ENCODE data around the gene NCAPD3. TPM values are rescaled to one million over a fixed set of nuclear protein-coding genes. Genes with fewer than 3 reads are reported as not detected.

NCAPD3 gene
- total RNA-seq, 1 experiment from 2014 or later: 26.7 TPM

DNA sequence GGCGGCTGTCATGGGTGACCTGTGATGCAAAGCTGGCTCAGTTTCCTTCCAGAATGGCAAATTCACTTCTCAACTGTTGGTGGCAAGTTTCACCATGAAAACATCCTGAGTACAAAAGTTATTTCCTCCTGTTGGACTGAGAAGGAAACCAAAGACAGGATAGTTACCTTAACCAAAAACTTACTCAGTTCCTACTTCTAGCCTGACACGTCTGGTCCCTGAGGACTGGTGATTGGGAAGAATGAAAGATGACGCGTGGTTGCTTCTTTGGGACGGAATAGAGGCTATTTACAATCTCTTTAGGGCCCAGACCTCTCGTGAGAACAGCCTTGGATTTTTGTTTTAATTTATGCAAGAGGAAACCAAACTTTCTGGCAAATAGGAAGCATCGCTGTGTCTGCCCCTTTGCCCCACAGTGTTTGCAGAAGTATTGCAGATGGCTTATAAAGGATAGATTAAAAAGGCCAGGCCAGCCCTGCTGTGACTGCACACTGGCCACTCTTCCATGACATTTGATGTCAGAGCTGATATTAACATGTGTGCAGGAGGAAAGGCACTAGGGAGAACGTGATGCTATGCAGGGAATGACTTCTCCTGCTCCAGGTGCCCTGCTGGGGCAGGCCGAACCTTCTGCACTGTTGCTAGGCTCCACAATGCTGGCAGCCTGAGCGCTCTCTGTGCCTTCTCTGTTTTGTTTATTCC, 8.3 kb upstream of the NCAPD3 start:
- H3K9me3 Mint-ChIP-seq (ENCODE audit: unreplicated experiment): no peaks in the 10 kb centered on the region
- H3K4me3 Mint-ChIP-seq (ENCODE audit: unreplicated experiment): no peak overlapping the region
- BruUV-seq (replicated peaks): no TSS peak
- peaks cover 23% of the 10 kb centered on the region for H3K4me1 Mint-ChIP-seq (ENCODE audit: insufficient read depth, unreplicated experiment)
- no peaks in the 10 kb centered on the region for H3K27me3 Mint-ChIP-seq (ENCODE audit: insufficient read depth, unreplicated experiment)
- TF ChIP-seq, protein P1, sequence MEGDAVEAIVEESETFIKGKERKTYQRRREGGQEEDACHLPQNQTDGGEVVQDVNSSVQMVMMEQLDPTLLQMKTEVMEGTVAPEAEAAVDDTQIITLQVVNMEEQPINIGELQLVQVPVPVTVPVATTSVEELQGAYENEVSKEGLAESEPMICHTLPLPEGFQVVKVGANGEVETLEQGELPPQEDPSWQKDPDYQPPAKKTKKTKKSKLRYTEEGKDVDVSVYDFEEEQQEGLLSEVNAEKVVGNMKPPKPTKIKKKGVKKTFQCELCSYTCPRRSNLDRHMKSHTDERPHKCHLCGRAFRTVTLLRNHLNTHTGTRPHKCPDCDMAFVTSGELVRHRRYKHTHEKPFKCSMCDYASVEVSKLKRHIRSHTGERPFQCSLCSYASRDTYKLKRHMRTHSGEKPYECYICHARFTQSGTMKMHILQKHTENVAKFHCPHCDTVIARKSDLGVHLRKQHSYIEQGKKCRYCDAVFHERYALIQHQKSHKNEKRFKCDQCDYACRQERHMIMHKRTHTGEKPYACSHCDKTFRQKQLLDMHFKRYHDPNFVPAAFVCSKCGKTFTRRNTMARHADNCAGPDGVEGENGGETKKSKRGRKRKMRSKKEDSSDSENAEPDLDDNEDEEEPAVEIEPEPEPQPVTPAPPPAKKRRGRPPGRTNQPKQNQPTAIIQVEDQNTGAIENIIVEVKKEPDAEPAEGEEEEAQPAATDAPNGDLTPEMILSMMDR (IDR thresholded peaks at IDR 0.05; ENCODE audit: unreplicated experiment): no peak
- H3K36me3 Mint-ChIP-seq (ENCODE audit: insufficient read depth, unreplicated experiment): peaks cover 27% of the 10 kb centered on the region
- ChIA-PET POLR2A (interaction anchor here (1.3 kb wide), 1 partner anchor 22 kb away, joined by 4 read pairs; no protein-coding TSS in a partner anchor), CTCF (interaction anchor here (0.6 to 1.4 kb wide), 3 partner anchors 12 to 706 kb away, joined by 3 to 4 read pairs (median 3); no protein-coding TSS in a partner anchor)
- intact Hi-C loops (cut with micrococcal nuclease): no loop called here
- DNase-seq (ENCODE audit: unreplicated experiment): no peak
- no peak overlapping the region for H3K27ac Mint-ChIP-seq (ENCODE audit: low read depth, unreplicated experiment)

DNA sequence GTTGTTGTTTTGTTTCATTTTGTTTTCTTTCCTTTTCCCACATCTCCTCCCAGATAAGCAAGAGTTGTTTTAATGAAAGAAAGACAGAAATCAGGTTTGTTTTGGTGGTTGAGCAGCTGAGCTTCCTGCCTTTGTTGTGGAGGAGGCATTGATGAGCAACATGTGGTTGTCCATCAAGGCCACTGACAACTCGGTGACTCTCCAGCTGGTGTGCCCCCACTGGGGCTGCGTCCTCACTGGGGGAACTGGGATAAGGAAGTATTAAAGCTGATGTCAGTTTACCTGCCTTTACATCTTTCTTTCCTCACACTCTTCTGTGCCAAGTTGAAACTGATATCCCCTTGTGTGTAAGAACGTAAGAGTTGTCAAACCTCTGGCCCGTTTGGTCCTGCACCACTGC, 6.6 kb upstream of the NCAPD3 start:
- CTCF ChIA-PET: interaction anchor here (0.5 to 0.9 kb wide), 2 partner anchors 8 to 14 kb away, joined by 3 read pairs; no protein-coding TSS in a partner anchor
- BruUV-seq (replicated peaks): no TSS peak
- H3K36me3 Mint-ChIP-seq (ENCODE audit: insufficient read depth, unreplicated experiment): peaks cover 13% of the 10 kb centered on the region
- intact Hi-C loops (cut with micrococcal nuclease): no loop called here
- H3K27me3 Mint-ChIP-seq (ENCODE audit: insufficient read depth, unreplicated experiment): no peaks in the 10 kb centered on the region
- DNase-seq (ENCODE audit: unreplicated experiment): no peak
- H3K9me3 Mint-ChIP-seq (ENCODE audit: unreplicated experiment): no peaks in the 10 kb centered on the region
- POLR2A ChIA-PET: interaction anchor here (1.2 kb wide), 1 partner anchor 11 kb away, joined by 3 read pairs; no protein-coding TSS in a partner anchor
- peaks cover 29% of the 10 kb centered on the region for H3K4me1 Mint-ChIP-seq (ENCODE audit: insufficient read depth, unreplicated experiment)
- TF ChIP-seq, protein P1 (IDR thresholded peaks at IDR 0.05; ENCODE audit: unreplicated experiment): no peak
- no peak overlapping the region for H3K27ac Mint-ChIP-seq (ENCODE audit: low read depth, unreplicated experiment)
- H3K4me3 Mint-ChIP-seq (ENCODE audit: unreplicated experiment): no peak overlapping the region

DNA sequence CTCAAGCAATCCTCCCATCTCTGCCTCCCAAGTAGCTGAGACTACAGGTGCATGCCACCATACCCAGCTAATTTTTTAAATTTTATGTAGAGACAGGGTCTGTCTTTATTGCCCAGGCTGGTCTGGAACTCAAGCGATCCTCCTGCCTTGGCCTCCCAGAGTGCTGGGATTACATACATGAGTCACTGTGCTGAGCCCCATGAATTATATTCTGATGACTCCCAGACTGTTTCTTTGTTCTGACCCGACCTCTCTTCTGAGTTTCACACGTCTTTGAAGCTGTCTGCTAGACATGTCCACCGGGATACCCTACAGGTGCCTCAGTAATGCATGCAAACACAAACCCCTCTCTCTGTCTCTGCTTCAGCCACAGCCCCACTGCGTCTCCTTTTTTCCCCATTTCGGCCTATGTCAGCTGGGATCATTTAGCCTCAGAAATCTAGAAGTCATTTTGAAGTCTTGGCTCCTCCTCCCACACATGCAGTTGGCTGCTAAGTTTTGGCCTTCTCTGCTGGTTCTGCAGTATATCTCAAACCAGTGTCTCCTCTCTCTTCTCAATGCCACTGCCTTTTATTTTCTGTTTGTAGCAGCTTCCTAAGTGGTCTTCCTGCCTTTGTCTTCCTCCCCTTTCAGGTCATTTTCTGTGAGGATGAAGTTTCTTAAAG, 5.5 kb upstream of the NCAPD3 start:
- no TSS peak for BruUV-seq (replicated peaks)
- POLR2A ChIA-PET: interaction anchor here (0.7 kb wide), 1 partner anchor 21 kb away, joined by 4 read pairs; no protein-coding TSS in a partner anchor
- intact Hi-C loops (cut with micrococcal nuclease): no loop called here
- Mint-ChIP-seq H3K9me3 (ENCODE audit: unreplicated experiment) (no peaks in the 10 kb centered on the region), H3K36me3 (ENCODE audit: insufficient read depth, unreplicated experiment) (peaks cover 13% of the 10 kb centered on the region), H3K4me1 (ENCODE audit: insufficient read depth, unreplicated experiment) (peaks cover 29% of the 10 kb centered on the region), H3K27me3 (ENCODE audit: insufficient read depth, unreplicated experiment) (no peaks in the 10 kb centered on the region), H3K27ac (ENCODE audit: low read depth, unreplicated experiment) (peak overlapping the region; percentile 44), H3K4me3 (ENCODE audit: unreplicated experiment) (no peak overlapping the region)
- TF ChIP-seq, protein P1 (IDR thresholded peaks at IDR 0.05; ENCODE audit: unreplicated experiment): no peak
- DNase-seq (ENCODE audit: unreplicated experiment): no peak
- CTCF ChIA-PET: interaction anchor here (0.9 kb wide), 1 partner anchor 15 kb away, joined by 3 read pairs; no protein-coding TSS in a partner anchor

DNA sequence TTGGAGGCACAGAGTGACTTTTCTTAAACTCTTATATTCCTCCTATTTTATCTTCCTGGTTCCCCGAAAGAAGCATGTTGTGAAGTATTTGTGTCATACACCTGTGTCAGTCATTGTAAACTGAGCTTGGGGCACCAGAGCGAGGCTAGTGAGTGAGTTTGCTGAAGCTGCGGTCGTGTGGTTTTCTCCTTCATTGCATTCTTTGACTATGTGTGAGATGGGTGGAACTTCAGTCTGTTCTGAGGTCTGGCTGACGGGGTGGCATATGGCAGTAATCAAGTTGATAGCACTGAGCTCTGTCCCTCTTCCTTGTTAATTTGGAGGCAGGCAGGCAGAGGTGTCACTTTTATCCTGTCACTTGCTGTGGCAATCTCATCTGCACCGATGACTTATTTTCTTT, 4.9 kb upstream of the NCAPD3 start:
- BruUV-seq (replicated peaks): no TSS peak
- H3K4me3 Mint-ChIP-seq (ENCODE audit: unreplicated experiment): no peak overlapping the region

More for the DNA sequence above, 4.9 kb upstream of the NCAPD3 start:
- CTCF ChIA-PET: no interaction called here
- DNase-seq (ENCODE audit: unreplicated experiment): no peak
- no peak overlapping the region for H3K27ac Mint-ChIP-seq (ENCODE audit: low read depth, unreplicated experiment)
- no peaks in the 10 kb centered on the region for H3K27me3 Mint-ChIP-seq (ENCODE audit: insufficient read depth, unreplicated experiment)
- peaks cover 29% of the 10 kb centered on the region for H3K4me1 Mint-ChIP-seq (ENCODE audit: insufficient read depth, unreplicated experiment)
- intact Hi-C loops (cut with micrococcal nuclease): no loop called here
- POLR2A ChIA-PET: interaction anchor here (0.7 kb wide), 2 partner anchors 22 to 89 kb away, joined by 3 to 4 read pairs; no protein-coding TSS in a partner anchor
- no peaks in the 10 kb centered on the region for H3K9me3 Mint-ChIP-seq (ENCODE audit: unreplicated experiment)
- peaks cover 19% of the 10 kb centered on the region for H3K36me3 Mint-ChIP-seq (ENCODE audit: insufficient read depth, unreplicated experiment)
- TF ChIP-seq, protein P1 (IDR thresholded peaks at IDR 0.05; ENCODE audit: unreplicated experiment): no peak
